Glutamatergic neuron (in vitro differentiated cells): ENCODE results near the gene PLEKHG7. TPM values are rescaled to one million over a fixed set of nuclear protein-coding genes. Genes with fewer than 3 reads are reported as not detected.
"Not testable (repeated sequence)": the region's sequence is repeated elsewhere in the genome, so short reads cannot be mapped to it uniquely, and the experiment has no call there.

Experiments
- DNase-seq: peaks from one replicate; pipeline ENCODE4 v3.0.0; 2022
- H3K27ac Mint-ChIP-seq: one replicate; pipeline ENCODE4 v1.8.0; 2020; ENCODE audit warnings: mild to moderate bottlenecking, mixed read lengths, inconsistent platforms; ENCODE audit not compliant: unreplicated experiment
- H3K27me3 Mint-ChIP-seq: one replicate; pipeline ENCODE4 v1.8.0; 2020; ENCODE audit warnings: mild to moderate bottlenecking, moderate library complexity, mixed read lengths, inconsistent platforms; ENCODE audit not compliant: unreplicated experiment
- H3K36me3 Mint-ChIP-seq: one replicate; pipeline ENCODE4 v1.8.0; 2020; ENCODE audit warnings: mild to moderate bottlenecking, mixed read lengths, inconsistent platforms; ENCODE audit not compliant: unreplicated experiment
- H3K4me1 Mint-ChIP-seq: one replicate; pipeline ENCODE4 v1.8.0; 2020; ENCODE audit warnings: mild to moderate bottlenecking, low read depth, mixed read lengths, inconsistent platforms; ENCODE audit not compliant: unreplicated experiment
- H3K4me3 Mint-ChIP-seq: one replicate; pipeline ENCODE4 v1.8.0; 2020; ENCODE audit warnings: mild to moderate bottlenecking, mixed read lengths, inconsistent platforms; ENCODE audit not compliant: unreplicated experiment
- H3K9me3 Mint-ChIP-seq: one replicate; pipeline ENCODE4 v1.8.0; 2020; ENCODE audit warnings: mild to moderate bottlenecking, moderate library complexity, mixed read lengths, inconsistent platforms; ENCODE audit not compliant: unreplicated experiment
- total RNA-seq: library from RNA; stranded (reverse); fragmentation: NEBNext Ultra II Directional; extraction: Animal tissue kit (Norgen Biotek cat#: 25700); gene quantifications from one replicate; pipeline ENCODE4 v1.2.1, GENCODE V29; 2021; ENCODE audit not compliant: unreplicated experiment
- TF ChIP-seq, protein P1 (sequence below): fragments of 200-600 bp; sonication (generic); IDR thresholded peaks from one replicate; pipeline ENCODE4 v1.5.0; 2021; ENCODE audit not compliant: partially characterized antibody, unreplicated experiment

PLEKHG7 gene
- total RNA-seq, 1 donor from 2014 or later: not detected

DNA sequence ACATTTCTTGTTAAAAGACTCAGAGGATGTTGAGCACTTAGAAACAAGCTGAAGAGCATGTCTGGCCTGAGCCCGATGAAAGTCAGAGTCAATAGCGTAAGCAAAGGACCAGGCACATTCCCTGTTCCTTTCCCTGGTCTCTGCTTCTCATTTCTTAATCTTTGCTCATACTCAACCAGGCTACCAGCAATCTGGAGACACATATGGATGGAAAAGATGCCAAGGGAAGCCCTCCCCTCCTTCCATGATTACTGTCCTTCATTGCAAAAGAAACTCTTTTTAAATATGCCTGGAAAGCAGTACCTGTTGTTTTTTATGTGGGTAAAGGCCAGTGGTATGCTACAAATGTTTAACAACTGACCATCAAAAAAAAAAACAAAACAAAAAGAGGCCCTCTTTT lies 44.2 kb upstream of the PLEKHG7 start:
- peaks cover 4% of the 10 kb centered on the region for H3K27me3 Mint-ChIP-seq
- no peaks in the 10 kb centered on the region for H3K36me3 Mint-ChIP-seq
- no peak overlapping the region for H3K27ac Mint-ChIP-seq
- TF ChIP-seq, protein P1, sequence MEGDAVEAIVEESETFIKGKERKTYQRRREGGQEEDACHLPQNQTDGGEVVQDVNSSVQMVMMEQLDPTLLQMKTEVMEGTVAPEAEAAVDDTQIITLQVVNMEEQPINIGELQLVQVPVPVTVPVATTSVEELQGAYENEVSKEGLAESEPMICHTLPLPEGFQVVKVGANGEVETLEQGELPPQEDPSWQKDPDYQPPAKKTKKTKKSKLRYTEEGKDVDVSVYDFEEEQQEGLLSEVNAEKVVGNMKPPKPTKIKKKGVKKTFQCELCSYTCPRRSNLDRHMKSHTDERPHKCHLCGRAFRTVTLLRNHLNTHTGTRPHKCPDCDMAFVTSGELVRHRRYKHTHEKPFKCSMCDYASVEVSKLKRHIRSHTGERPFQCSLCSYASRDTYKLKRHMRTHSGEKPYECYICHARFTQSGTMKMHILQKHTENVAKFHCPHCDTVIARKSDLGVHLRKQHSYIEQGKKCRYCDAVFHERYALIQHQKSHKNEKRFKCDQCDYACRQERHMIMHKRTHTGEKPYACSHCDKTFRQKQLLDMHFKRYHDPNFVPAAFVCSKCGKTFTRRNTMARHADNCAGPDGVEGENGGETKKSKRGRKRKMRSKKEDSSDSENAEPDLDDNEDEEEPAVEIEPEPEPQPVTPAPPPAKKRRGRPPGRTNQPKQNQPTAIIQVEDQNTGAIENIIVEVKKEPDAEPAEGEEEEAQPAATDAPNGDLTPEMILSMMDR: no peak
- no peak for DNase-seq
- H3K4me1 Mint-ChIP-seq: no peaks in the 10 kb centered on the region
- H3K9me3 Mint-ChIP-seq: no peaks in the 10 kb centered on the region
- no peak overlapping the region for H3K4me3 Mint-ChIP-seq

DNA sequence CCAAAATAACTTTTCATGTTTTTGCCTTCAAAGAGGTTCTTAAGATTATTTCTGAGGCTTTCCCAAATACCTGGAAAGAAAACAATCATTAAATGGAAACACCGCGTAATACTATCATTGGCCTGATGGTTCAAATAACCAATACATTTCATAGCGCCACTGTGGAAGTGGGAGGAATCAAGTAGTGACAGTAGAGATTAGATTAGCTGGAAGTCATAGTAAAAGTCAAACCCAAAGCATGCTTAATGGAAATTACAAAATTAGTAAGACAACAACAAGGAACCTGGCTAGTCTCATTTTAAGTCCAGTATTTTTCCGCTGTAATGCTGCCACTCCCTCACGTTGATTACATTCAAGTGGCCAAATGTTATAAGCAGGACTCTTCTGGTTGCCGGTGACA lies 41.5 kb upstream of the PLEKHG7 start:
- no peak for DNase-seq
- TF ChIP-seq, protein P1: no peak
- H3K27me3 Mint-ChIP-seq: no peaks in the 10 kb centered on the region
- no peak overlapping the region for H3K27ac Mint-ChIP-seq
- no peaks in the 10 kb centered on the region for H3K36me3 Mint-ChIP-seq
- H3K4me1 Mint-ChIP-seq: no peaks in the 10 kb centered on the region
- no peak overlapping the region for H3K4me3 Mint-ChIP-seq
- H3K9me3 Mint-ChIP-seq: no peaks in the 10 kb centered on the region

DNA sequence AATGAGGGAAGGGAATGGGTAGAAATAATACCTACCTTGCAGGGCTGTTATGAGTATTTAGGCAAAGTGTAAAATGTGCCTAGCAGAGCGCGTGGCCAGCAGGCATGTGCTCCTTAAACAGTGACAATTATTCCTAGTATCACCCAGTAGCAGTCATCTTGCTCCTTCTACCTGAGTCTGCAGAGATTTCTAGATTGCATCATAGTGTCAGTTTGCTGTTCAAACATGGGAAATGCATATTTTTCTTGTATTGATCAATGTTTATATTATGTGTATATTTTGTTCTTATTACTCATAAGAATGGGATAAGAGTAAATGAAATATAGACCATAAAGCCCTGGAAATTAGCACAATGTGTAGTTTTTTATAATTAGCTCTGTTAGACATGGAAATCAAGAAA lies 37.3 kb upstream of the PLEKHG7 start:
- Mint-ChIP-seq H3K27ac (no peak overlapping the region), H3K9me3 (no peaks in the 10 kb centered on the region), H3K36me3 (no peaks in the 10 kb centered on the region), H3K4me3 (no peak overlapping the region), H3K27me3 (peaks cover 4% of the 10 kb centered on the region), H3K4me1 (no peaks in the 10 kb centered on the region)
- DNase-seq: no peak
- TF ChIP-seq, protein P1: no peak

DNA sequence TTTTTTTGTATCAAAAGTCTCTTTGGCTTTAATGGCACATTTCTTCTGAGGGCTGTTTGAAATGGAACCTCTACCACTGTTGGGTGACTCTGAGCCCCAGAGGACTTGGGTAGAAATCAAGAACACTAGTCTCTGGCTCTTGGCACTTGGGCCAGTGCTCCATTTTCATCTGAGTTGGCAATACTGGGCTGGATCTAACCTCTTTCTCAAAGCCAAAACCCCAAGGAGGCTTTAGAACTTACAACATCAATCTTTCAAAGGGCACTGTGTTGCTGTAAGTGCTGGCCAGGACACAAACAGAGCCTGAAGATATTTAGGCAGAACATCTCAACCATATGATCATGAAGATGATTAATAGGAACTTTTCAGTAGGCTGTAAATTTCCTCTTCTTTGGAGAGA lies 34.0 kb upstream of the PLEKHG7 start:
- H3K36me3 Mint-ChIP-seq: no peaks in the 10 kb centered on the region
- TF ChIP-seq, protein P1: no peak
- H3K4me3 Mint-ChIP-seq: no peak overlapping the region
- no peaks in the 10 kb centered on the region for H3K9me3 Mint-ChIP-seq
- DNase-seq: no peak
- peaks cover 7% of the 10 kb centered on the region for H3K27me3 Mint-ChIP-seq
- no peak overlapping the region for H3K27ac Mint-ChIP-seq
- no peaks in the 10 kb centered on the region for H3K4me1 Mint-ChIP-seq

DNA sequence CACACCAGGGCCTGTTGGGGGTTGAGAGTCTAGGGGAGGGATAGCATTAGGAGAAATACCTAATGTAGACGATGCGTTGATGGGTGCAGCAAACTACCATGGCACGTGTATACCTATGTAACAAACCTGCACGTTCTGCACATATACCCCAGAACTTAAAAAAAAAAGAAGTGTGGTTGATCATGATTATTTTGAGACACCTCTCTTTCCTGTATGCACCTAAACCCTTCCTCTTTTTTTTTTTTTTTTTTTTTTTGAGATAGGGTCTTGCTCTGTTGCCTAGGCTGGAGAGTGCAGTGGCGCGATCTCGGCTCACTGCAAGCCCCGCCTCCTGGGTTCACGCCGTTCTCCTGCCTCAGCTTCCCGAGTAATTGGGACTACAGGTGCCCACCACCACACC lies 31.3 kb upstream of the PLEKHG7 start:
- not testable (repeated sequence) for H3K4me1 Mint-ChIP-seq, H3K9me3 Mint-ChIP-seq, DNase-seq, H3K27me3 Mint-ChIP-seq, H3K27ac Mint-ChIP-seq, H3K36me3 Mint-ChIP-seq, H3K4me3 Mint-ChIP-seq

DNA sequence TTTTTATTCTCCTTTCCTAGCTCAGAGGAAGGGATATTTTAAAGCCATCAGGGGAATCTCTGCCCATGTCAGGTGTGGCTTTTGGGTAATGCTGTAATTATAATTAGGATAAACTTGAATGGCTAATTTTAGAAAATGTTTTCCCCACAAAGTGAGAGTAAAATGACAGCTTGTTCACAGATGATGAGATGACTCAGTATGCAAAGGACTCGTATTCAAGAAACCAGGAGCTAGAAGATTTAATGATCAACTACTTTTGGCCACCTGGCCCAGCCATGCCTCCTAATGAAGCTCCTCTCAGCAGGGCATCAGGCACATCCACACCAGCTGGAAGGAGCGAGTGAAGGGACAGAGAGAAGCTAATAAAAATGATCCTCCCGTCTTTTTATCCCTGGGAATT lies 29.0 kb upstream of the PLEKHG7 start:
- Mint-ChIP-seq H3K4me1 (no peaks in the 10 kb centered on the region), H3K9me3 (no peaks in the 10 kb centered on the region), H3K27ac (no peak overlapping the region), H3K36me3 (no peaks in the 10 kb centered on the region), H3K27me3 (peaks cover 5% of the 10 kb centered on the region), H3K4me3 (no peak overlapping the region)
- TF ChIP-seq, protein P1: no peak
- no peak for DNase-seq
